SK-N-MC (cell line): ENCODE results near the gene SLC35F3.

Source experiments
- DNase-seq: peaks from one replicate; pipeline ENCODE4 v3.0.0-alpha.2; 2011; ENCODE audit warnings: low read depth, low spot score
- H3K27ac ChIP-seq: fragments of 200-600 bp; sonication (generic); 2 replicates; pipeline ENCODE4 v1.5.1; 2016; ENCODE audit warnings: mixed run types
- H3K36me3 ChIP-seq: fragments of 200-600 bp; sonication (generic); 2 replicates; pipeline ENCODE4 v1.6.1; 2017; ENCODE audit warnings: antibody characterized with exemption, low read length, mixed read lengths; ENCODE audit not compliant: insufficient read depth
- H3K4me3 ChIP-seq: fragments of 200-600 bp; sonication (generic); 2 replicates; pipeline ENCODE4 v1.5.1; 2016
- H3K9ac ChIP-seq: fragments of 200-600 bp; sonication (generic); 2 replicates; pipeline ENCODE4 v1.8.0; 2017; ENCODE audit warnings: mixed run types, mixed read lengths; ENCODE audit not compliant: insufficient read length
- H3K9me3 ChIP-seq: fragments of 200-600 bp; sonication (generic); 2 replicates; pipeline ENCODE4 v1.6.1; 2017; ENCODE audit warnings: low read depth, mild to moderate bottlenecking, antibody characterized with exemption, low read length, moderate library complexity, mixed read lengths
- EZH2 ChIP-seq: fragments of 200-600 bp; sonication (generic); IDR thresholded peaks from one replicate; pipeline ENCODE4 v1.6.1; 2017; ENCODE audit warnings: antibody characterized with exemption
- FOXP2 ChIP-seq: optimal IDR thresholded peaks from 2 replicates; pipeline ENCODE3; 2011; ENCODE audit warnings: mild to moderate bottlenecking, moderate library complexity; ENCODE audit not compliant: insufficient read depth; ENCODE audit errors: extremely low read length, control extremely low read depth
- POLR2AphosphoS5 ChIP-seq: IDR thresholded peaks from 2 replicates; pipeline ENCODE4 v1.6.1; 2012; ENCODE audit warnings: mild to moderate bottlenecking, low read depth, low read length, borderline replicate concordance

SLC35F3 gene

DNA sequence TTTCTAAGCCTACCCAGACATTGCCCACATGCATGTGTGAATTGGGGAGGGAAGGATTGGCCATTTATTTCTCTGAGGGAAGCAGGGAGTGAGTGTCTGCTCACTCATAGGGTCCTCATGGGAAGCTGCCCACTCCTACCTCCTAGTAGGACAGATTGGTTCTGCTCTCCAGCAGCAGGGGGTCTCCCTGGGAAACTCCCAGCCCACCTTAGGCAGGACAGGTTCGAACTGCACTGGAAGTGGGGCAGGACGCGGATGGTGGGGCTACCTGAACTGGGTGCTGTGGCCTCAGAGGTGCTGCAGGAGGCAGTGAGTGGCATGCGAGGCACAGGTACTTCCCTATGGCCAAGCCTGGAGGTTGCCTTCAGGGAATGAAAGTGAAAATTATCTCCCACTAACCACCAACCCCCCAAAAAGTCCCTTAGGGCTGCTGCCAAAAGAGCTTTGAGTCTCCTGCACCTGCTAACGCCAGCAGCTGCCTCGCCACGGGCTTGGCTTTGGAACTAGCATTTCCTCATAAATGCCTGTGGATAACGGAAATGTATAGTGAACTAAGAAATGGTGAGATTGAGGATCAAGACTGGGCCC is 311.7 kb downstream of the SLC35F3 start:
- Histone ChIP-seq H3K9ac (no peak overlapping the region), H3K27ac (peak overlapping the region; percentile 85; the same call in 1 of the 2 replicates), H3K9me3 (no peaks in the 10 kb centered on the region), H3K4me3 (peak overlapping the region; percentile 76), H3K36me3 (no peaks in the 10 kb centered on the region)
- TF ChIP-seq EZH2 (no peak), FOXP2 (no peak), POLR2AphosphoS5 (no peak)
- DNase-seq = no peak

DNA sequence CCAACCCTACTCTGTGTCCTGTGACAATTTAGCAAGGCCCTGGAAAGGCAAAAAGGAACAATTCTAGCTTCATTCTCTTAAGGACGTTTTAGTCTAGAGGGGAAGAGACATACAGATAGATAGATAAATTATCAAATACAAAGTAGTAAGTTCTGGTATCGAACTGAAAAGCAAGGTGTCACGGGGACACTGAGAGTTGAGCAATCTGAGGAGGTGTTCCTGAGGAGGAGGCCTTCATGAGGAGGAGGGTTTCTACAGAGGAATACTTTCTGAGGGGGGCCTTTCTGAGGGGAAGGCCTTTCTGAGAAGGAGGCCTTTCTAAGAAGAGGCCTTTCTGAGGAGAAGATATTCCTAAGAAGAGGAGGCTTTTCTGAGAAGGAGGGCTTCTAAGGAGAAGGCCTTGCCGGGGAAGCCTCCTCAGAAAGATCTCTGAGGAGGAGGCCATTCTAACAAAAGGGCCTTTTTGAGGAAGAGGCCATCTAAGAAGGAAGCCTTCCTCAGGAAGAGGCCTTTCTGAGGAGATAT is 312.9 kb downstream of the SLC35F3 start:
- Histone ChIP-seq H3K4me3 (peak overlapping the region; percentile 76; the same call in 1 of the 2 replicates), H3K9me3 (no peaks in the 10 kb centered on the region), H3K9ac (peak overlapping the region; percentile 46), H3K27ac (peak overlapping the region; percentile 85), H3K36me3 (no peaks in the 10 kb centered on the region)
- TF ChIP-seq FOXP2 (no peak), EZH2 (no peak), POLR2AphosphoS5 (no peak)
- DNase-seq = no peak

DNA sequence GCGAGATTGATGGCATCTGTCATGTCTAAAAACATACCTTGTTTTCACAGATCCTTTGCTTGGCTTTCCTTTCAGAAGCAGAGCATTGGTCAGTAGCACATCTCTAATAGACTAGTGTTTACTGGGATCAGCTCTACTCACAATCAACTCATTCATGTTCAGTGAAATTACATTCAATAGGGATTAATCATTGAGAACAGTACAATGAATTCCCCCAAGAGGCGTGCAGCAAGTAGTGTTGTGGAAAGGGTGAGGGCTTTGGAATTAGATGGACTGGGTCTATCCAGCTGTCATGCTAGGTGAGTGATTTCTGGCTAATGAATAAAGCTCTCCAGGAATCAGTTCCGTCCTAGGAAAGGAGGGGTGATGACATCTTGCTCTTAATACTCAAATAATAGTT is 313.6 kb downstream of the SLC35F3 start:
- H3K27ac ChIP-seq = no peak overlapping the region
- no peak overlapping the region for H3K4me3 ChIP-seq
- no peak for DNase-seq
- no peaks in the 10 kb centered on the region for H3K9me3 ChIP-seq
- no peaks in the 10 kb centered on the region for H3K36me3 ChIP-seq
- TF ChIP-seq POLR2AphosphoS5 = no peak
- TF ChIP-seq FOXP2 = no peak
- no peak for TF ChIP-seq EZH2
- no peak overlapping the region for H3K9ac ChIP-seq

- Histone ChIP-seq H3K36me3 (0 out of 2 replicates have a peak, but pooled peaks cover 2% of the 10 kb centered on the region), H3K9ac (no peak overlapping the region), H3K9me3 (no peaks in the 10 kb centered on the region), H3K27ac (no peak overlapping the region), H3K4me3 (no peak overlapping the region)
- no peak for DNase-seq
- TF ChIP-seq POLR2AphosphoS5 (no peak), FOXP2 (no peak), EZH2 (no peak)
These were observed 315.2 kb downstream of the SLC35F3 start for GRCh38 chr1:234219711-234220110.

- DNase-seq = no peak
- Histone ChIP-seq H3K36me3 (0 out of 2 replicates have a peak, but pooled peaks cover 2% of the 10 kb centered on the region), H3K9ac (no peak overlapping the region), H3K27ac (no peak overlapping the region), H3K4me3 (no peak overlapping the region), H3K9me3 (no peaks in the 10 kb centered on the region)
- TF ChIP-seq EZH2 = no peak
- no peak for TF ChIP-seq FOXP2
- no peak for TF ChIP-seq POLR2AphosphoS5
These were observed 317.1 kb downstream of the SLC35F3 start for GRCh38 chr1:234221601-234222000.

DNA sequence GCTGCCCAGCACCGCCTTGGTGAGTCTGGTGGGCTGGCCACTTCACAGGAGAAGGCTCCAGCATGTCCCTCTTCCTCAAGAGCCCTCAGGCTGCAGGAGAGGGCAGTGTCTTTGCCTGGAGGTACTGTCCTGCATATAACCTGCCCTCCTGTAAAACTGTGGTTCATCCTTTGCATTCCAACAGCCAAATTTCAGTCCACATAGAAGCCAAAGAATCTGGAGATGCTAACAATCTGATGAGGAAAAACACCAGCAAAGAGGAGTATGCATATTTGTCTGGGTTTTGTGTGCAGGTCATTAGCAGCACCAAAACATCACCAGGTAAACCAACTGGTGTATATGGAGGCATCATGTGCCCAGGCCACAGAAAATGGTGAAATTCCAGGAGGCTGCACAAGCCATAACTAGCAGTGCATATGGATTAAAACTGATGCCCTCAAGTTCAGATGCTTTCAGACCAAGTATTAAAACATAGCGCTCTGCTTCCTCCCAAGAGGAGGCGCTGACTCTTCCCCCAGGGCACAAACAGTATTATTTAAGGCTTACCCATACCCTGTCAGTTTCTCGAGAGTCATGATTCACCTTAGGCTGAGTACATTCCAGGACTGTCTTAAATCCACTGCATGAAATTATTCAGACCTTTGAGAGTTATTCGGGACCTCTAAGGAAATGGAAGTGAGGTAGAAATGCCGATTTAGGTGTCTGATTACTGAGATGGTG is 318.2 kb downstream of the SLC35F3 start:
- Histone ChIP-seq H3K9me3 (no peaks in the 10 kb centered on the region), H3K36me3 (0 out of 2 replicates have a peak, but pooled peaks cover 2% of the 10 kb centered on the region), H3K4me3 (no peak overlapping the region), H3K9ac (no peak overlapping the region), H3K27ac (no peak overlapping the region)
- no peak for DNase-seq
- no peak for TF ChIP-seq EZH2
- no peak for TF ChIP-seq POLR2AphosphoS5
- no peak for TF ChIP-seq FOXP2

GRCh38 chr1:234226113-234226818 is 321.8 kb downstream of the SLC35F3 start:
- no peak overlapping the region for H3K4me3 ChIP-seq
- no peak overlapping the region for H3K27ac ChIP-seq
- TF ChIP-seq FOXP2 (no peak), POLR2AphosphoS5 (no peak), EZH2 (no peak)
- no peaks in the 10 kb centered on the region for H3K9me3 ChIP-seq
- H3K36me3 ChIP-seq = 0 out of 2 replicates have a peak, but pooled peaks cover 2% of the 10 kb centered on the region
- no peak overlapping the region for H3K9ac ChIP-seq
- DNase-seq = no peak

GRCh38 chr1:234226819-234227165 is 322.3 kb downstream of the SLC35F3 start:
- Histone ChIP-seq H3K36me3 (0 out of 2 replicates have a peak, but pooled peaks cover 2% of the 10 kb centered on the region), H3K4me3 (no peak overlapping the region), H3K9ac (no peak overlapping the region), H3K9me3 (no peaks in the 10 kb centered on the region), H3K27ac (no peak overlapping the region)
- no peak for TF ChIP-seq POLR2AphosphoS5
- no peak for TF ChIP-seq EZH2
- TF ChIP-seq FOXP2 = no peak
- no peak for DNase-seq
